ENCODE data around the gene TMTC1.

TMTC1 gene

DNA sequence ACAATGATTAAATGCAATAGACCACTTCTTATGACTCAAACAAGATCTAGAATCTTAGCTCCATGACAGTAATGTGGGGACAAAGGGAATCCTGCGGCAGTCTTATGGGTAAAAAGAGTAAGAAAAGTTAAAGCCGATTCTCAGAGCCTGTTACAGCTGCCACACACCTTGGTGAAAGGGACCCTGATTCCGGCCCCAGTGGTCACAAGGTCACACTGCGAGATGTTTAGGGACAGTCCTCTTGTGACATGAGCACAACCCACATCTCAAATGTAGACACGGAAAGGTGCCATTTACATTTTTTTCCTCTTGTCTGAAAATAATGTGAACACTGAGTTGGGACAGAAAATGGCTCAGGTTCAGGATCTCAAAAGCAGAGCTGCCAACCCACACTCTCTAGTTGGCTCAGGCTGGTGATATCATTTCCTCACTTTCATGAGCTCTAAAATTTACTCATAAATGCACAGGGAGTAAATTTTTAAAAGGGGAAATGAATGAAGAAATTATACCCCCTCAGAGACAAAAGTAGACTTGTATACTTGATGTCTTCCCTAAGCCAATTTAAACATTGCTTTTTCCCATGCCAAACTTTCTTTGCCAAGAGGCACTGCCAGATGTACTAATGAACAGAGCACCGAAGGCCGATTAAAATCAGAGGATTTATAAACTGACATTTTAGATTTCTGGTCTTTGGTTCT lies 173.1 kb downstream of the TMTC1 start:
- no peak for DNase-seq

DNA sequence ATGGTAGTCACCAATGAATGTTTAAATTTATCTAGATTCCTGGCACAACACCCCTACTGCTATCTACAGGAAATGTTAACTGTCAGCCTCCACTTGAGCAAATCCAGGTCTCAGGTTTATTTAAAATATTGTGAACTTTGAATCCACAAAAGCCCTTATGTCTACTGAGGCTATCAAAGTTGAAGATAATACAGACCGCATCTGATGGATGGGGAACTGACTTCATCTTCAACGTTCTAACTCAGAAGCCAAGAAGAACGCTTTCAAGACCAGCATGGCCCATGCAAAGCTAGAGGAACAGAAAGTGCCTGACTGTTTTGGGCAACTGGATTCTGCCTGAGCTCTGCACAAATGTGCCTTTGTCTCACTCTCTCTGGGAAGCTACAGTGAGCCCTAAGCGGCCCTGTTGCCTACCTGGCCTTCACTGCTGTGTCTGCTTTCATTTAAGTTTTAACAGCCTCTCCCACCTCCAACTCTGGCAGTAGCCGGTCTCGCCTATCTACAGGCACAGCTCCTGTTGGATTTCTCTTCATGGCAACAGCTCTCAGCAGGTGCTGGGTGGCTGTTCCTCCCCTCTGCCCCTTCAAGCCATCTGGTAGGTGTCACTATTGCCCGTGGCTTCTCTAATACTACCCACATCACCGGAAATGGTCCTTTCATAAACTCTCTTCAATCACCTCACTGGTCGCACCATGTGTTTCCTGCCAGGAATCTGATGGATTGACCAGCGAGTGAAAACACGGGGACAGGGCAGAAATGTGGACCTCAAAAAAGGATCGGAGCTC lies 174.1 kb downstream of the TMTC1 start:
- no peak for DNase-seq

DNA sequence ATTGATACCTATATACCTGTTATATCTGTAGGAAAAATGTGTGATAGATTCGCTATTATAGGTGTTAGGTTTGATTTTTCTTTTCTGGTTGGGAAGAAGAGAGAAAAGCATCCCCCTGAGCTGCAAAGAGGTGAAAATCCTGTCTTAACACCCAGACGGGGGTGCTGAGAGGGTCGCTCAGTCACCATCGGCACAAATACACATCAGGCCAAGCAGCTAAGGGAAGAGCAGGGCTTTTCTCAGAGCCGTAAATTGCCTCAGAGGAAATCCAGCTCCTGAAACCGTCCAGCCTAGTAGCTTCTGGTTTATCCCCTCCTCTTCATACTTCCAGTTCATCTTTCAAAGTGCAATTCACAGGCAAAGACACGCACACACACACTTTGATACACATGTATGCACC lies 175.2 kb downstream of the TMTC1 start:
- DNase-seq = no peak

DNA sequence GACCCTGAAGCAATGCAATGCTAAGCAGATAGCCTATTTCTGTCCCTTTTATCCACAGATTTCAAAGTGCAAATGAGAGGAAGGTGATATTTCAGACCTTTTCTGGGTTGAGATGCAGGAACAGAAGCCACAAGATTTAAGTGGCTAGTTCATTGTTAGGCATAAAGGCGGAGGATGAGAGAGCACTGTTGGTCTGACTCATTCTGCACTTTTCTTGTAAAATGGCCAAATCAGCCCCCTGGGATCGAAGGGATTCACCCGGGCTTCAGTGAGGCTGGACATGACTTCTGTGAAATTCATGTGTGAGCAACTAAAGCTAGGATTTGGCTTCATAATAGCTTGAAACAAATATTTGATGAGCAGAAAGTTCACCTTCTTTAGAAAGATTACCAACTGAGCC lies 184.4 kb downstream of the TMTC1 start:
- DNase-seq = no peak

DNA sequence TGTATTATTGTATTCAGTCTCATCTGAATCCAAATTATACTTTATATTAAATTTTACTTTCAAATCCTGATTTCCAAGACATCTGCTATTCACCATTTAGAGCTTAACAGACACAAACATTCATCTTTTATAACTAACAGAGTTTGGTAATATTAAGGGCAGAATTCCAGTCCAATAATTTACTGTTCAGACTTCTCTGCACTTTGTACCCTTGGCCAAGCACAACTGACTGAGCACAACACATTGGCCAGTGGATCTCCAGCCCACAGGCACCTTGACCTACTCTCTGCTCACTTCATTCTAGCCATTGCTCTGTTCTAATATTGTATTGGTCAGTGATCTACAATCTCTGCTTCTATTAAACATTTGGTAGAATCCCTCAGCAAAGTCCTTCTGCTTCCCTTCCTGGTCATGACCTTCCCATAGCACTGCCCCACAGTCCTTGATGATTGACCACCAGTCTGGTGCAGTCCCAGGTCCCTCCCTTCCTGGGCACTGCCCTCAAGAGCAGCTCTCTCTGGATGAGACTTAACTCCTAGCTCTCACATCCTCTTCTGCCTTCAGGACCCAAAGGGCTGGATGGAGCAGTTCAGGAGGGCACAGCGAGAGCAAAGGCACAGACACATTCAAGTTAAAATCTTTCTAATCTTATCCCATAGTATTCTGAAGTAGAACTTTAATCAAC lies 188.5 kb downstream of the TMTC1 start:
- no peak for DNase-seq

DNA sequence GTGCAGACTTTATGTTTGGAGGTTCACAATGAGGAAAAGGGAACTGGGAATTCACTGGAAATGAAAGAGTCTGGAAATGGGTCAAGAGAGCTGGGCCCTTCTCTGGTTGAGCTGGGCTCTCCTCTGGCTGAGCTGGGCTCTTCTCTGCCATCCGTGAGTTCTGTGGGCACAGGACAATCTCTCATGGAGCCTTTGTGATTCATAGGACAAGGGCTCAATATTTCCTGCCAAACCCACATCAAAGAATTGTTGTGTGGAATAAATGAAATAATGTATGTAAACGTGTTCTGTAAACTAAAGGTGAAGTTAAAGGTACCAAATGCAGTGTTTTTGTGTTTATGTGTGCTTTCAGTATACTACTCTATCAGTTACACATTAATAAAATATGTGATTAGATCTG lies 190.7 kb downstream of the TMTC1 start:
- no peak for DNase-seq

DNA sequence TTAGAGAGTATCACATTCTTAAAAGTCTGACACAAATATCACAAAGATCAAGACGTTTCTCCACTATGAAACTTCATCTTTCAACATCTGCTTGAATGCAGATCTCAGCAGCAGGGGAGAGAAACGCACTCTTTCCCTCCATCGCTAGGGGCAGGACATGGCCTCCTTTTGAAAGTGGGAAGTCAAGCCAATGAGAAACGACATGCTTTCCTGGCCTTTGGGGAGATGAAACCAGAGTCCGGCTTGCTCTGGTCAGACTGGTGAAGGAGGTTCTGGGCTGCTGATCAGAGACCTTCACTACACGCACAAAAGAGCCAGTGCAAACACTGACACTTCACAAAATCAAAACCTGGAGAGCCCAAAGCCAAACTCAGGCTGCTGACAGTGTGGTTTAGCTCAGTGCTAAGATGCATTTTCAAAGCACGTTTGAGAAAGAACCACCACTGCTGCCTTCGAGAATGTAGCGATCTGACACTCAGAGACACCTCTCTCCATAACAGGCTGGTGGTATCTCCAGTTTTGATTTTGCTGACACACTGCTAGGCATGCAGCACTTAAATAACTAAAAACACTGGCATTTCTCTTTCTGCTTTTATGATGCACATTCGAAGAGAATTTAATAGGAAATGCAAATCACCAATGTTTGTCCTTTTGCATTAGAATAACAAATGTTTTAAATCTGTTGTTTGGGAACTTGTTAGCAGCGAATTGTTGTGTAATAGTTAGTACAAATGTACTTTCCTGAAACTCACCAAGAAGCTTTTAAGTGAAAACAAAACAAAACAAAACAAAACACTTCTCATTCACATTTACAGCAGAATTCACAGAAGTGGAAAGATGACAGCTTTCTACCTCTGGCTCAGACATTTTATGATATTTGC lies 192.4 kb downstream of the TMTC1 start:
- DNase-seq = no peak

DNA sequence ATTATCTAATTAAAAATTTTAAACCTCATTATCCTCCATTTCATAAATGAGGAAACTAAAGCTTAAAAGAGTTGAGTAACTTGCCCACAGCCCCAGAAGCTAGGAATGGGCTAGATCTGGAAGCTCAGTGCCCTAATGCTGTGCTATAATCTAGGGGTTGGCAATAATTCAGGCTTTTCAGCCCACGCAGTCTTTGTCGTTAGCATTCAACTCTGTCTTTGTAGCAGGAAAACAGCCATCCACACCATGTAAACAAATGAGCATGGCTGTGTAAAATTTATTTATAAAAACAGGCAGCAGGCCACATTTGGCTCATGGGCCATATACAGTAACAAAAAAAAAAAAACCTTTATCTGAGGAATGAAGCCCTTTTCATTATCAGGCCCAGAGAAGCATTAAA lies 193.9 kb downstream of the TMTC1 start:
- no peak for DNase-seq

DNA sequence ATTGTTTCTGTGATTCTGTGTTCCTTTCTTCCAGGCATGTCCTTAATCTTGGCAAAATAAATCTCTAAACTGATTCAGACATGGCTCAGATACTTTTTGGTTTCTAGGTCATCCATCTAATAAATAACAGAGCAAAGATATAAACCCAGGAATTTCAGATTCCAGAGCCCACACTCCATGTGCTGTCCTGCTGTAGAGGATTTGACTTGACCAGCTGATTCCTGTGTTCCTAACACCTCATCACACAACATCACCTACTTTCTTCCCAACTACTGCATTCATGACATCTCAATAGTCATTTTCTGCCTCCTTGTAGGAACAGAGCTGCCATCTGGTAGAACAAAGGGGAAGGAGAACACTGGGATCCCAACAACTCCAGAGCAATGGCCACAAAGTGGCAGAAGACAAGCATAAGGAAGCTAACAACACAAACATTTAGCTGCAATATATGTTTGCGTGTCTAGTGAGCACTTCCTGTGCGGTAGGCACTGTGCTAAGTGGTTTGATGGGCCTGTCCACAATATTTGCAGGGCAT lies 194.4 kb downstream of the TMTC1 start:
- no peak for DNase-seq

DNA sequence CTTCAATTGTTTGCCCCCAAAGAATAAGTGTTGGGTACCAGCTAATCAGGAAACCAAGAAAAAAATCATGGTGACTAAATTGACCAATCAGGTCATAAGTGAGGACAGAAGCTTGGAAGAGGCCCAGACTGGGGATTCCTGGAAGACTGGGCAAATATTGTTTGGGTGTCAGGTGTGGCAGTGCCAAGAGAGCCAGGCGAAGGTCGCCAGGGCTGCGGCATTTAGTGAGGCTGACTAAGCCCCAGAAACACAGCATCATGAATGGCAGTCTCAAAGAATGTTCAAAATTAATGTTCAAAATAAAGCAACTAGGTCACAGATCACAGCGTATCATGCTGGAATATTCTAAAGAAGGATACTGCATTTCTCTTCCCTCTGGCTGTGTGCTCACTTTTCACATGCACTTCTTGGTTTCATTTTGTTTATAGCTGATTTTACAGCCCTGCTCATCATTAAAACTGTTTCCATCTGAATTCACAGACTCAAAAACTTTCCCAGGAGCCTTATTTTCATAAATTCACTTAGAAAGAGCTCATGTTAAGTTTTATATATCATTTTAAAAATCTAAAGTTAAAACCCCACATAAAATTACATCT lies 201.0 kb downstream of the TMTC1 start:
- no peak for DNase-seq

DNA sequence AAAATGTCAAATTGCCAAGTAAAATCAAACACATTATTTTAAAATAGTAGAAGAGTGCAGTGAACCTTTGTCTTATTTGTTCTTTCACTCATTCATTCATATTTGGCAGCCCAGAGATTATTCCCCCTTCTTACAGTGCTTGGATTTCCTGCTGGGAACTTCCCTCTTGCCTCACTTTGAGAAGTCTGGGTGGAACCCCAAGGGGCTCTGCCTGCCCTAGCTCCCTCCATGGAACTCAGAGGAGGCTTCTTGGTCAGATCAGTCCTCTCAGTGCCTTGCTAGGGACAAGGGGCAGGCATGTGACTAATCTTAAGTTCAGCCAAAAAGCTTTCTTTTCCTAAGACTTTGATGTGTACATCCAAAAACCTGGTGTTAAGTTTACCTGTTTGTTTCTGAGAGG lies 201.6 kb downstream of the TMTC1 start:
- DNase-seq = no peak

DNA sequence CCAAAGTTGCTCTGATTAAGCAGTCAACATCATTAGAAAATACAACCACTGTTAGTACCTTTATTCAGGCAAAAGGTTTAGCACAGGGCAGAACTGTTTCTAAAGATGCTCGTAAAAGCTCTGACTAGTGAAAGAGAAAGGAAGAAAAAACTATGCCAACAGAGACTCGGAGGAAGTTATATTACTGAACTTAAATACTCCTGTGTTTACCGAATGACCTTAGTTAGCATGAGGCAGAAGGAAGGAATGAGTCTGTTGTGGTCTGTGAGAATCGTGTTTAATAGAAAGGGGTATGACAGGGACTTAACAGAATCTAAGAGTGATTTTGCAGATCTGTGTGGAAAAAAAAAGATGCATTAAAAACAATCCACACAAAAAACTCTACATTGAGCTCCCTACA lies 202.1 kb downstream of the TMTC1 start:
- no peak for DNase-seq

DNA sequence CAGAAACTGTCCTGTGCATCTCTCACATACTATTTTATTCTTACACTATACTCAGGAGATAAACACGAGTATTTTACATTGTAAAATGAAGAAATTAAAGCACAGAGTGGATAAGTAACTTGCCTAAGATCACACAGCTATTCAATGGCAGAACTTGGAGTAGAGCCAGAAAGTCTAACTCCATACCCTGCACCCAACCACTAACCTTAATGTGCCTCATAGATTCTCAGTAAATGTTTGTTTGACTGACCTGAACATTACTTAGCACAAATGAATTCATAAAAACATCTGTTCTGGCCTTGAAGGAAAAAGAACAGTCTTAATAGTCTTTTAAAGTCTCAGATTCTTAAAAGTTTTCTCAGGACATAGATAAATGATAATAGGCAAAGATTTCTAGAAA lies 202.8 kb downstream of the TMTC1 start:
- DNase-seq = no peak

DNA sequence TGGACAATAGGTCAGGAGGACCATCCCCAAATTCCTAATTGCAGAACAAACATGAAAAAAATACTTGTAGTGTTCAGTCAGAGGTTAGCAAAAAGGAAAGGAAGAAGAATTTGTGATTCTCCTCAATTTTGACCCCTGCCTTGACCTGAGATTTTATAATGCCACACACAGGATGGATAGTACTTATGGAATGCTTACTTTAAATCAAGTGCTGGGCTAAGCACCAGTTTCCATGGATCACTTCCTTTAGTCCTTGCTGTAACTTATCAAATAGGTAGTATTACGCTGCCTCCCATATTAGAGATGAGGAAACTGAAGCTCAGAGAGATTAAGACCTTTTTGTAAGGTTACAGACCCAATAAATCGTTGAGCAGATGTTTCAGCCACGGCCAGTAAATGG lies 205.0 kb downstream of the TMTC1 start:
- no peak for DNase-seq

DNA sequence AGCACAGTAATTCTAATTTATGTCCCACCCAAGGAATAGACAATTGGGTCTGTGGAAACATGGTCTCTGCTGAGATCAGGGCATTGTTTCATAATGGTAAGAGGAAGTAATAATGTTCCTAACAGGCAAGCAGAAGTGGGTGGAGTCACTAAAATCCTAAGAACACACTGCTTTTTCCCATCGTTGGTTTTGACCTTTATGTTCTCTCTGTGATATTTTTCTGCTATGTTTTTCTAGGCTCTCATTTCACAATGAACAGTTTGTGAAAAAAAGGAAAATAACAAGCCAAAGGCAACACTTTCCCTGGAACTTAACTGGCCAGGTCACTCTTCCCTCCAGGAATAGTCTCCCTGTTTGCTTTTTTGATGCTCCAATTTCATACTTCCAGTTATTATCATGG lies 205.7 kb downstream of the TMTC1 start:
- DNase-seq = no peak

DNA sequence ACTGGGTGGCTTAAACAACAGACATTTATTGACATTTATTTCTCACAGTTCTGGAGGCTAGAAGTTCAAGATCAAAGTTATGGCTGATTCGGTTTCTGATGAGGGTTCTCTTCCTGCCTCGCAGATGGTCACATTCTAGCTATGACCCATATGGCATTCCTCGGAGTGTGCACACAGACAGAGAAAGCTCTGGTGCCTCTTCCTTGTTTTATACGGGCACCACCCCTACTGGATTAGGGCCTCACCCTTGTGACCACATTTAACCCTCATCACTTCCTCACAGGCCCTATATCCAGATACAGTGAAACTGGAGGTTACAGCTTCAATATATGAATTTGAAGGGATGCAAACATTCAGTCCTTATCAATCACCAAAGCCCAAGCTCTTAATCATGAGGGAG lies 209.2 kb downstream of the TMTC1 start:
- DNase-seq = no peak

DNA sequence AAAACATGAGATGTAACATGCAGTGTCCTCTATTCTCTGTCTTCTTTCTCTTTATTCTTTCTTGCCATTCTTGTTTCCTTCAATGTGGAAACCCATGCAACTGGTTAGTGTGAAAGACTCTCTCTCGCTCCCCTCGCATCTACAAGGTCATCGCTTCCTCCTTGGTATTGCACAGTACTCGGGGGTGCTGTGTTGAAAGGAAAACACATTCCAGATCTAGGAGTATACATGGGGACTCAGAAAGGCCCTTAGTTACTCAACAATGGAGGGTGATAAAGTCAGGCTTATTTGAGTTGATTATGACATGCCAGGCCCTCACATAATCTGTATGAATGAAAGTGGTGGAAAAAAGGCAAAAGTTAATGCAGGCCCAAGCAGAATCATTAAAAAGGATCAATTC lies 210.8 kb downstream of the TMTC1 start:
- DNase-seq = no peak

DNA sequence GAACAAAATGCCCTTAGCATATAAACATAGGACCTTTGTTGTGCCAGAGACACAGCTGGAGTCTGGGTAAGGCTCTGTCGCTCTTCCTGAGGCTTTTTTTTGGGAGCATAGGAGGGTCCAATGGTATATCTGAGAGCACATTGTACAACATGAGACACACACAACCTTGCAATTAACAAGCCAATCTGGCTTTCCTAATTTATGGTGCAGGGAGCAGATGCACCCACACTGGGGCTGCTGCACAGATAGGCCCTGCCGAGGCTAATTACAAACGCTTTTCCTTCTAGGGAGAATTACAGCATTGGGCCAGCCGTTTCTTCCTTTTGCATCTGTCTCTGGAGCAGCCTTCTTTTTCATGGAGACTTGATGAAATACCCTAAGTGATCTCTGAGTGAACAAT lies 211.3 kb downstream of the TMTC1 start:
- no peak for DNase-seq

DNA sequence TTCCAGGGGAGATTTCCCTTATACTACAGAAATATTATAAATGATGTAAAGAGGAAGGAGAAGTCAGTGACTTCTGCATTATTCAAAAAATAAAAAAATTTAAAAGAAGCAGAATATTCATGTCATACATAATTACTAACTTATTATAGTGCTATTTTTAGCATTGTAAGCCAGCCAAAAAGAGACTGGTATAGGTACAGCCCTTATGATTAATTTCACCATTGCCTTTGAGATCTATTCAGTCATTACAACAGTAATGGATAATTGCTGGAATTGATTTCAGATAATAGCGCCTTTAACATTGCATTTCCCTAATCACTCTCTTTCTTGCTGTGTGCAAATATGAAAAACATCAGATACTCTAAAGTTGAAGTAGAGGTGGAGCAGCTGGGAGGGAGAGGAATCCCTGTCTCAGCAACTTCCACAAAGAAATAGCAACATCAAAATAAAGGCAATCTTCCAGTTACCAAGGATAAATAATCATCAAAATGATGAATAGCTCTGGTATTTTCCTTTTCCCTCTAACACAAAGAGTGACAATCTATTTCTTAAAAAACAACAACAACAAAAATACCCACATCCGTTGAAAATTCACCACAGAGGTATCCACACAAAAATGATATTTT lies 214.5 kb downstream of the TMTC1 start:
- DNase-seq = no peak

DNA sequence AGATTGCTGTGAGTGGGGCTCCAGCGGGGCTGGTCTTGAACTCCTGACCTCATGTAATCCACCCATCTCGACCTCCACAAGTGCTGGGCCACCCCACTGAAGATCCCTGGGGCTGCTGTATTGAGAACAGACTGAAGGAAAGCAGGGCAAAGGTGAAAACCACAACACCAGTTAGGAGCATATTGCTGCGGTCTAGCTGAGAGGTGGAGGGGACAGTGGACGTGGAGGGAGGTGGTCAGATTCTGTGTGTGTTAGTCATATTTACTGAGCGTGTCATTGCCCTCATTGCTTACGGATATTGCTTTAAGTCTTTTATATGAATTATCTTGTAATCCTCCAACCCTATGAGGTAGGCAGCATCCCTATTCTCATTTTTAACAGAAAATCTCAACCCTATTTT lies 217.3 kb downstream of the TMTC1 start:
- DNase-seq = no peak

DNA sequence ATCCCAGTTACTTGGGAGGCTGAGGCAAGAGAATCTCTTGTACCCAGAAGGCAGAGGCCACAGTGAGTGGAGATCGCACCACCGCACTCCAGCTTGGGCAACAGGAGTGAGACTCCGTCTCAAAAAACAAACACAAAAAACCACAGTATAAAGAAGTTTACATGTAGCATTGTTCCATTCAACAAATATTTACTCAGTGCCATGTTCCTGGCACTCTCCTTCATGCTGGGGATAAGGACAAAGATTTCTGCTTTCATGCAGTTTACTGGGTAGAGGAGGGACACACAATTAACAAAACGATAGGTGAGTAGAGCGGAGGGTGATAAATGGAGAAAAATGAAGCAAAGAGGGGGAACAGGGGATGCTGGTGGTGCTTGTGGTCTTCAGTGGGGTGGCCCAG lies 218.0 kb downstream of the TMTC1 start:
- peak; percentile 5 for DNase-seq

DNA sequence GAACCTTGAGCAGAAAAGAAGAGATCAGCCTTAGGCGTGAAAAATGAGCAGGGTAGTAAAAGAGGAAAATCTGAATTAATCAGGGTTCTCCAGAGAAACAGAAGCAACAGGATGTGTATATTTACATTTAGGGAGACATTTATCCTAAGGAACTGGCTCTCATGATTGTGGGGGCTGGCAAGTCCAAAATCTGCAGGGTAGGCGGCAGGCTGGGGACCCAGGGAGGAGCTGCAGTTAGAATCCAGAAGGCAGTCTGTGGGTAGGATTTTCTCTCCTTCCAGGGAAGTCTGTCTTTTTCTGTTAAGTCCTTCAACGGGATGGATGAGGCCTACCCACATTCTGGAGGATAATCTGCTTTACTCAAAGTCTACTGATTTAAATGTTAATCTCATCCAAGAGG lies 218.8 kb downstream of the TMTC1 start:
- no peak for DNase-seq
